HK-2 (cell line): Measurements from ENCODE around the gene CASTOR1.

Experiments
- DNase-seq: peaks from one replicate; pipeline ENCODE4 v3.0.0-alpha.2; 2018; ENCODE audit not compliant: unreplicated experiment

The CASTOR1 gene

DNA sequence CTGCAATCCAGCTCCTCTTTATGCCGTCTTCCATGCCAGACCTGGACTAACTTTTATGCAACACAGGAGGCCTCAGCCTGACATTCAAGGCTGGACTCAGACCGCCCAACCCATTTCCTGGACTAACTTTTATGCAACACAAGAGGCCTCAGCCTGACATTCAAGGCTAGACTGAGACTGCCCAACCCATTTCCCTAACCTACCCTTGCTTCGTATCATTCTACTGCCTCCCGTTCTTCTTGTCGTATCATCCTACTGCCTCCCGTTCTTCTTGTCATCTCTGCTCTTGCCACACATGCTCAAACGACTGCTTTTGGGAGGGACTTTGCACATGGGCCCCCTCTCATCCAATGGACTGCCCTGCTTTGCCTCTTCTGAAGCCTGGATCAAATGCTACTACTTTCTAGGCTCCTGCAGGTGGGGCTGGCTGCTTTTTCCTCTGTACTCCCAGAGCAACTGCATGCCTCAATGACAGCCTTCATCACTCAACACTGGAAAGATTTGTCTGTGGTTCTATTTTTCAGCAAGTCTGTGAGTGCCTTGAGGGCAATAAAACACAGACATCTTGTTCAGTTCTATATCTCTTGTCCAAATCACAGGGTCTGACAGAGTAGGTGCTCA is 29.6 kb upstream of the CASTOR1 start:
- no peak for DNase-seq

GRCh38 chr22:30317778-30318177 is 28.5 kb upstream of the CASTOR1 start:
- DNase-seq: no peak

GRCh38 chr22:30315962-30316576 is 26.8 kb upstream of the CASTOR1 start:
- no peak for DNase-seq

DNA sequence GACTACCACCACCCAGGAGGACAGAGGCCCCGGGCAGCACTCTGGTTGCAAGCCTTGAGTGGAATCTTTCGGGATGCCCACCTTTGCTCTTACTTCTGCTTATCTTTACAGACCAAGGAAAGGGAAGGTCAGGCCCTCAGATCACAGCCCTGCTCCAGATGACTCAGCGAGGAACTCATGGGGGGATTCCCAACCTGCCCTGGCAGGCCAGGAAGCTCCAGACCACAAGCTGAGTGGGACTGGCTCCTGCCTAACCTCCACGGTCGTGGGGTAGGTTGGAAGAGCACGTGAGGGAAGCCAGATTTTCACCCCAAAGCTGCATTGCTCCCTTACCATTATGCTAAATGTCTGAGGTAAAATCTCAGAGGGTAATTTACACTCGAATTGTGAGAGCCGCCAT is 25.6 kb upstream of the CASTOR1 start:
- DNase-seq: peak; percentile 68

DNA sequence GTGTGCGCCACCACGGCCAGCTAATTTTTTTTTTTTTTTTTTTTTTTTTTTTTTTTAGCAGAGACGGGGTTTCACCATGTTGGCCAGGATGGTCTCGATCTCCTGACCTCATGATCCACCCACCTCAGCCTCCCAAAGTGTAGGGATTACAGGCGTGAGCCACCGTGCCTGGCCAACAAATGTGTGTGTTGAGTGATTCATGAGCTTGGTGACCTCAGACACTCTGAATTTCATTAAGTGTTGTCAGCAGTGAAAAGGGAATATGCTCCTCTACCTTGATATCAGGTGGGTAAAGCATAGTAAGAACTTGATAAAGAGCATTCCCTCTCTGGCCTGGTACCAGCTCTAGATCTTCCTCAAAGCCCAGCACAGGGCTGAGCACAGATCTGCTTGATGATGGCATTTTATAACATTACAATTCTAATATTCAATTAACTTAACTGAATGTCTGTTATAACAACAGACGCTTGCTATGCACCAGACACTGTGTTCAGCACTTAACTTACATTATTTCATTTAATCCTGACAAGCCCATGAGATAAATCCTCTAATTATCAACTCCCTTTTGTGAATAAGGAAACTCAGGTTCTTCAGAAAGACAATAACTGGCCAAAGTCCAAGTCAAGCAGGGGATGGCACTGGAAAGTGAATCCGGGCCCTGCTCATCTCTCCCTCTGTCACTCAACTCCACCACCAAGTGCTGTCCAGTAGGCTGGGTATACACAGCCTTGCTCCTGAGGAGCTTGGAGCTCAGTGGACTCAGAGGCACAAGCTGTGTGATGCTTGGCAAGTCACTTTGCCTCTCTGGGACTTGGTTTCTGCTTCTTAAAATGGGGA is 24.4 kb upstream of the CASTOR1 start:
- no peak for DNase-seq

DNA sequence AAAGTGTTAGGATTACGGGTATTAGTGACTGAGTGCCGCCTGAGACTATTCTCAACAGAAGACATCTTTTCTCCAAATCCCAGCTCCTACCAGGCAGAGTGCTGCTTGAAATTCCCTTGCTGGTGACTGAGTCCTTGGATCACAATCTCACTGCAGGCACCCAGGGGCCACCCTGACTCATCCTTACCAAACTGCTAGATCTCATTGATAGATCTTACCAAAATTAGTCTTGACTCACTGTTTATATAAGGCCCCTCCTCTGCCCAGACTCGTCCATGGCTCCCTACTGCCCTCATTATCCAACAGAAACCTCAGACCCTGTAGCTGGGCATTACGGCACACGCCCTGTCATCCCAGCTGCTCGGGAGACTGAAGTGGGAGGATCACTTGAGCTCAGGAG is 22.7 kb upstream of the CASTOR1 start:
- DNase-seq: peak; percentile 56

DNA sequence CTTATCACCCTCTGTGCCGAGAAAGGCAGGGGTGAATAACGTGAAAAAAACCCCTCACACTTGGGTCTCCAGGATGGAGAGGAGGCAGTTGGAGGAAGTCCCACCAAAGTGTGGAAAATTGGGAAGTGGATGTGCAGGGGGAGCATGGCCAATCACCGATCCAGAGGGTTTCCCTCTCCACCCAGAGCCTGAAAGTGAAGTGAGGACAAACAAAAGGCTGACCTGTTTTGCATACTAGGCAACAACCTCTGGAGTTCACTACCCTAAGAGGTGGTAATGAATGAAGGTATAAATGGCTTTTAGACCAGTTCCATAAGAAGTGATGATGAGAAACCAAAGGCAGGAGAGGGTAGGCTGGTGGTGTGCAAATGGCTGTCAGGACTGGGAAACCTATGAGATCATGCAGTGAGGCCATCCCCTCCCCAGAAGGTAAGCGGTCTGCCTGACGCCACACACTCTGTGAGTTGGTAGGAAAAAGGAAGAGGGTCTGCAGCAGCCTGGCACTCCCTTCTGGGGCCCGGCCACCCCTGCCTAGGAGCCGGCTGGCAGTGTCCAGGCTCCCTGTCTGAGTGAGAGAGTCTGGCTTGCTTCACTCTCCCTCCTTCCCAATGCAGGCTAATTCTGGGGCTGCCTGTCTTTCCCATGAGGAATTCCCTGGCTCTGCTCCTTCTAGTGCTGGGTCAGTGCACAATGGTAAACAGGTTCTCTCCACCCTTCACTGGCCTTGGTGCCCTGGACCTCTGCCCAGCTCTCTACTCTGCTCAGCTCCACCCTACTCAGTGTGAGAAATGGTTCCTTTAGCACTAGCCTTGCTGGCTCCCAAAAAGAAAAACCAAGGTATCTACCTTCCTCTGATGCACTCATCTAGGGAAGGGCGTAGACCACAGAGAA is 21.8 kb upstream of the CASTOR1 start:
- DNase-seq: peak; percentile 56

GRCh38 chr22:30309951-30310741 is 20.8 kb upstream of the CASTOR1 start:
- no peak for DNase-seq

- DNase-seq: no peak
These were observed 19.4 kb upstream of the CASTOR1 start for GRCh38 chr22:30308518-30309230.

DNA sequence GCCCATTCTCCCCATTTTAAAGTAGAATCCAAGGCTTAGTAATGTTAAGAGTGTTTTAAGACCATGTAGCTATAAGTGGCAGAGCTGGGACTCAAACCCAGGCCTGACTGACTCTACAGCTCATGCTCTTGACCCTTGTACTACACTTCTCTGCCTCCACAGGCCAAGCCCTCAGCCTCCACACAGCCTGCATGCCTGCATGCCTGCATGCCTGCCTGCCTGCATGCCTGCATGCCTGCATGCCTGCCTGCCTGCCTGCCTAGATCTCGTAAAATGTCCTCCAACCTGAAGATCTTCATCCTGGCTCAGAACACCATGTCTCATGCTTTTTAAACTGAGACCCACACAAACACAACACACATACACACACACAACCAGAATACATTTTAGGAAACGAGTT is 18.8 kb upstream of the CASTOR1 start:
- no peak for DNase-seq

GRCh38 chr22:30307041-30307574 is 17.8 kb upstream of the CASTOR1 start:
- no peak for DNase-seq

GRCh38 chr22:30306627-30307011 is 17.3 kb upstream of the CASTOR1 start:
- DNase-seq: no peak

GRCh38 chr22:30305906-30306626 is 16.8 kb upstream of the CASTOR1 start:
- no peak for DNase-seq

DNA sequence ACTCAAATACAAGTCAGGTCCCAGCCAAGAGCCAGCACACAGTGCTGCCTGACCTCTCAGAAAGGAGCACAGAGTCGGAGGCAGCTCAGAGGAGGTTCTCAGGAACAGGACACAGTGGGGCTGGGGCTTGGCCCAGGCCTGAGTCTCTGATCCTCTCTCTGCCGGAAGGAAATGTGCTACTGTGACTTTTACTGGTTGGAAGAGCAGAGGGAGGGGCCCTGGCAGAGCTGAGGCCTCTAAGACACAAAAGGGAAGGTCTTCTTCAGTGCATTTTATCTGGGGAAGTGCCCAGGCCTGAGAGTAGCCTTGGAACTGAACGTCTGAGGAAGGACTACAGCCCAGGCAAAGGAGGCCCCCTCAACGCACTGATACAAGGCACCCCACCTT is 16.2 kb upstream of the CASTOR1 start:
- no peak for DNase-seq

DNA sequence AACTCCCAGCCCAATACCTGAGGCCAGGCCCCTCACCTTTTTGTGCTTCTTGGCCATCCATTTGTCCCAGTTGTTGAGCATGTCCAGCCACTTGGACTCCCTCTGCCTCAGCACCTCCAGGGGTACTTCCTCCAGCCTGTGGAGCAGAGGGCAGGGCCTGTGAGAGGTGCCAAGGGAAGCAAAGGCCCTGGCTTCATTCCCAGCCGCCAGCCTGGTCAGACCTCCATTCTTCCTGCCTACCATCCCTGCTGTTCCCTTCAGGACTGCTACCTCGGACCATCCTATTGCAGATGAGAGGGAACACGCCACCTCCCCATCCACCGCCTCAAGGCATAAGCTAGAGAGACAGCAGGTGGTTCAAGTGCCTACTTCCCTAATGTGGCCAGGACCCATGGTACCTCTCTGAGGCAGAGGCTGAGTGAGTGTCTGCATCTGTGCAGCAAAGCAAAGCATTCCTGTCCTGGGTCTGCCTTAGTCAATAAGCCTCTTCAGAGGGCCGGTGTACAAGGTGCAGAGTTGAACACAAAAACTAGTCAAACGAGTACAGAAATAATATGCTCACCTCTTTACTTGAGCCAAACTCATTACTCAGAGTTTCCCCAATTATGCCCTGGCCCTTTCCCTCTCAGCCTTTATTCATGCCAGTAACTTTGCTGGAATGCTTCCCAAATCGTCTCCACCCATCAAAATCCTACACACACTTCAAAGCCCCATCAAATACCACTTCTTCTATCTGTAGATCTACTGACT is 15.4 kb upstream of the CASTOR1 start:
- DNase-seq: no peak

GRCh38 chr22:30302810-30303138 is 13.5 kb upstream of the CASTOR1 start:
- no peak for DNase-seq

DNA sequence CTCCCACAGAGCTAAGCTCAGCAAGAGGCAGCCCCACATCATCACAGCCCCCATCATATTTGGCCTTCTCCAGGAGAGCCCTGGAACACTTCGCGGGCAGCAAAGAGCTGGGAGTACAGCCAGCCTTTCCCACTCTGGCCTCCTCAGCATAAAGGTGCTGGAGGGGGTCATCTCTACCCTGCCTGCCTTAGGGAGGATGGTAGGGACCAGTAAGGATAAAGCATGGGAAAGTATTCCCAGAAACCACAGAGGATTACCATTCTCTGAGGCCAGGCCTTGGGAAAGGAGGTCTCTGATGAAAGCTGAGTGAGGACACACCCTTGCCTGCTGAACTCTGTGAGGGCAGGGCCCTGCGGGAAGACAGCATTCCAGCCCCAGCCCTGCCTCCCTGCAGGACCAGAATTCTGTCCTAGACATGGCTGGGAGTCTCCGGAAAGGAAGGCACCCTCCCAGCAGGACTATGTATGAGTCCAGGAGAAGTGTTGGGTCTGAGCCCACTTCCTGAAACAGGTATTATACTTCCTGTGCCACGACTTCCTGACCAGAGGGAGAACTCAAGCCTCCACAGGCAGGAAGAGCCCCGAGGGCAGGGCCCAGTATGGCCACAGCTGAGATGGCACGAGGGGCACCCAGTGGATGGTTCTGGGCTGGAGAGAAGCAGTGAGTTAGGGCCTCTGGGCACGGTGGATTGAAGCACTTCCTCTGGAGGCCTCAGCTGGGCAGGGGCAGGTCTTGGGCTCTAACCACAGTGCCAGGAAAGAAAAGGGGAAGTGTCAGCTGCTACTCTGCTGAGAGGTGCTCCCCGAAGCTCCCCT is 12.9 kb upstream of the CASTOR1 start:
- no peak for DNase-seq

DNA sequence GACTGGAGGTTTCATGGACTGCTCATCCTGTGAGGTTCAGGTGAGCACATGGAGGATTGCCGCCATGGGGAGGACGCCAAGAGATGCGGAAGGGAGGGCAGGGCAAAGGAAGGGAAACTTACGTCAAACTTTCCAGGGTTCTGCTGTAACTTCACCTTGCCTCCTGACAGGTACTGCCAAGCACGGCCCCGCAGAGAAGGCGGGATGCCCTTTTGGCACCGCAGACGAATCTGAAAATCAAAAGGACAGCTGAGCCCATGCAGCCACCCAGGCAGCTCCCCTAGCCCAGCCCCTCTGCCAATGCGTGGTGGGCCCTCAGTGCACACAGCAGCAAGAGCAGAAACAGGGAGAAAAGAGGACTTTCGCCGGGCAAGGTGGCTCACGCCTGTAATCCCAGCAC is 10.0 kb upstream of the CASTOR1 start:
- DNase-seq: no peak
